HG02759 (cell line): ENCODE measurements around the gene FBXL13.
"Not testable (repeated sequence)": the region's sequence is repeated elsewhere in the genome, so short reads cannot be mapped to it uniquely, and the experiment has no call there.

Experiments
- ATAC-seq: cut with Tn5 transposase; IDR thresholded peaks from one replicate; pipeline ENCODE4 v1.9.1; 2021; ENCODE audit warnings: mild to moderate bottlenecking, moderate library complexity; ENCODE audit not compliant: unreplicated experiment

The FBXL13 gene

DNA sequence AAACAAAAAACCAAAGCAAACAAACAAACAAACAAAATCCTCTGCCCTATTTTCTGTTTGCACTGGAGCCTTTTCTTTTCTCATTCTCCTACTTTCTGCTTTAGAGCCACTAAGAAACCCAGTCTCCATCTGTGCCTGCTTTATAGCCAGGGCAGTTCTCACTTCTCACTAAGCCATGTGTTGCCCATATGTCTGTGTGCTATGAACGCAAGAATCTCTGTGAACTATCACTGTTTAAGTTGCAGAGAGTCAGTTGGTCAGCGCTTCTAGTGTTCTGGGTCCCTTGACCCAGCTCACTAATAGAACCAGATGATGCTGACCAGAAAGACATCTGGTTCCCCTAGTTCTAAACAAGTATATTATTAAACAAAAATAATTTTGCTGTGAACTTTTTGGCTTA, 244.4 kb downstream of the FBXL13 start:
- no peak for ATAC-seq

GRCh38 chr7:102829075-102829474, 245.5 kb downstream of the FBXL13 start:
- ATAC-seq, result no peak

DNA sequence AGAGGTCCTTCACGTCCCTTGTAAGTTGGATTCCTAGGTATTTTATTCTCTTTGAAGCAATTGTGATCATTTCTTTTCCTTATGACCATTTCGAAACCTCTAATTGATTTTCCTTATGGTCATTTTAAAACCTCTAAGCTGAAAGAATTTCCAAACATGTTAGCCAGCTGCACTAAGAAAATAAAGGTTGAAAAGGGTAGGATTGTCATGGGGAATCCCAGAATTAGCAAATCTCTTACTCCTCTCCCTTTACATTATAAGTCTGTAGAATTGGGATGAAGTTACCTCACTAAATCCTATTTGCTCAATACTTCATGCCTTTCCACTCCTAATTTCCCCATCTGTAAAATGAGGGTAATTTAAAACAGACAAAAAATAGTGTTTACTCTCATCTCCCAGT, 246.3 kb downstream of the FBXL13 start:
- ATAC-seq, result no peak

GRCh38 chr7:102823390-102824119, 251.0 kb downstream of the FBXL13 start:
- ATAC-seq, result no peak

DNA sequence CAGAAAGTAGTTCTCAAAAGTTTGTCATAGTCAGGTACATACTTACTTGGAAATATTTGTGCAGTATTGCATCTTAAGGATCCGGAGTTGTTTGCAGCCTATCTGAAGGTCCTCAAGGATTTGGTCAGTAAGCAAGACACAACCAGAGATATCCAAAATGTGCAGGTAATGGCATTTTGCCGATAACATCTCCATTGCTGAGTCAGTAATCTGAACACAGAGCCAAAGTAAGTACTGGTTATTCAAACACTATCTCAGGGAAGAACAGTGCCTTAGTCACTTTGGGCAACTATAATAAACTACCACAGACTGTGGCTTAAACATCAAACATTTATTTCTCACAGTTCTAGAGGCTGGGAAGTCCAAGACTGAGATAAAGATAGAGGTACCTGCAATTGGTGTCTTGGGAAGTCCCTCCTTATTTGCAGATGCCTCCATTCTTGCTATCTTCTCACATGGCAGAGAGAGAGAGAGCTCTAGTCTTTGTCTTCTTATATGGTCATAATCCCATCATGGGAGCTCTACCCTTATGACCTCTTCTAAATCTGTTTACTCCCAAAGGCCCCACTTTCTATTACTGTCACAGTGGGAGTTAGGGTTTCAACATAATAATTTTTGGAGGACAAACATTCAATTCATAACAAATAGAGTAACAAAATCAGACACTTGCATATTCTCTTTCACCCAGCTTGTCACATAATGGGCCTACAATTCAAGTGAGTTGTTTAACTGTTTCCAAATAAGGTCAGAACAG, 252.4 kb downstream of the FBXL13 start:
- no peak for ATAC-seq

GRCh38 chr7:102819151-102819550, 255.4 kb downstream of the FBXL13 start:
- ATAC-seq, result no peak

DNA sequence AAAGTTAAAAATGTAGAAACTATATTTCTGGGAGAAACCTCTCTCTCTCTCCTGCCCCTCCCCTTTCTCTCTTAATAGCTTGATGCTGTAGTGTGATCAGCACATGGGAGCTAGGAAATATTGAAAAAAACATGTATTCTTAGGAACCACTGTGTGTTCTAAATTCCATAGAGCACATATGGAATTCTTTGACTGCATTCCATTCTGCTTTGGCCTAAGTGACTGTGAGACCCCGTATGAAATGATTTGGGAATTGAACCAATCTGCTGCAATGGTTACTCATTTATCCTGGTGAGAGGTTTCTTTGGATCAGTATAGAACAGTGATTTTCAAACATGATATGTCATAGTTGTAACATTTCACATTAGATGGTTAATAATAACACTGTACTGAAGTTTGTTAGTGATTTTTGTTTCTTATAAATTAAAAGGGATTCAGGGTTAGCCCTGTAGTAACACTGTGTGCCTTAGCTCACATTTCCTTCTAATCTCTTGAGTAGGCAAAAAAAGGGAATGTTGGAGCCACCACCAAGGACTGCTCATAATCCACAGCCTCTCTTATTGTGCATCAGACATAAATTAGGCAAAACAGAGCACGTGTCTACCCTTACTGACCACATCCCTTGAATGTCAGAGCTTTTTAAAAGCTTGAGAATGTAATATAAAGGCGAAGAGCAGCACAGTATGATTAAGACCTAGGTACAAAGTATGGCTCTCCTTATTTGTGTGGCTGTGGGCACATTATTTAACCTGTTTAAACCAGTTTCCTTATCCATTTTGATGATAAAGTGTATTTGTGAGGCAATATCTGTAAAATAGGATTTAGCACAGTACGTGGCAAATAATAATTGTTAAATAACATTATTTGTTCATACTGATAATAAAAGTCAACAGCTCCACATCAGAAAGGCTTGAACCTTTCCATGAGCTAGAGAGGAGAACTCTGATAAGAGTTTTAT, 256.7 kb downstream of the FBXL13 start:
- no peak for ATAC-seq

GRCh38 chr7:102814025-102814471, 260.5 kb downstream of the FBXL13 start:
- no peak for ATAC-seq

GRCh38 chr7:102813191-102814024, 261.2 kb downstream of the FBXL13 start:
- no peak for ATAC-seq

GRCh38 chr7:102811942-102812678, 262.5 kb downstream of the FBXL13 start:
- ATAC-seq, result no peak

DNA sequence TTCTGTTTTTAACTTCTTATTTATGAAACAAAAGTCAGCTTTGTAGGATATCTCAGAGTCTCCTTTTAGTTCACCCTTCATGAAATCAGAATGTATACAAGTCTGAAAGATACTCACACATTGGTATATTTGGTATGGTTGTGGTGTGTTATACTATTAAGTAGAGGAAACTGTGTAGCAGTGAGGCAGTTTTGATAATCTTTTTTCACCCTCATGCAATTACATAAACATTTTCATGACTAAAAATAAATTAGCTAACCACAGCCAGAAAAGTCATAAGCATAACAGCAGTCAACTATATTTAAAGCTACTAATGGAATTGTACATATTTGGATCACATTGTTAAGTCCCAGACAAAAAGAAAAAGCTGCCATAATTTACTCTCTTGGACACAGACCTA, 263.7 kb downstream of the FBXL13 start:
- ATAC-seq, result no peak

DNA sequence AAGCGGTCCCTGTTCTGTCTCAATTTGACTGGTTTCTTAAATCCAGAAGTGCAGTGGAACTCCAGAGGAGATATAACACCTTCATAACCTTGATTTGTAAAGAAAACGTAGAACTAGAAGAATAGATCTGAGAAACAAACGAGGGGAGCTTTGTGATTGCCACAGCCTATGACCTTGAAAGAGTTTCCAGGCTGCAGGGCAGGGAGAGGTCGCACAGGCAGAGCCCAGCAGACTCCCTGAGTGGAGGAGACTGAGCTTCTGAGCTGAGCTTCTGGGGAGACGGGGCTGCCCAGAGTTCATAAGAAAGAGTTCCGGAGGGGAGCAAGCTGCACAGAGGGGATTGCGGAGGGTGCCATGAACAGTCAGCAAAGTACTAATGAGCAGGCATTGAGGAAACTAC, 268.0 kb downstream of the FBXL13 start:
- no peak for ATAC-seq

- ATAC-seq, result not testable (repeated sequence)
Measured at GRCh38 chr7:102795987-102796595, 278.5 kb downstream of the FBXL13 start.

- ATAC-seq, result not testable (repeated sequence)
Measured at GRCh38 chr7:102794567-102794966, 280.0 kb downstream of the FBXL13 start.

GRCh38 chr7:102791831-102792230, 282.8 kb downstream of the FBXL13 start:
- not testable (repeated sequence) for ATAC-seq

GRCh38 chr7:102791367-102791766, 283.2 kb downstream of the FBXL13 start:
- not testable (repeated sequence) for ATAC-seq

DNA sequence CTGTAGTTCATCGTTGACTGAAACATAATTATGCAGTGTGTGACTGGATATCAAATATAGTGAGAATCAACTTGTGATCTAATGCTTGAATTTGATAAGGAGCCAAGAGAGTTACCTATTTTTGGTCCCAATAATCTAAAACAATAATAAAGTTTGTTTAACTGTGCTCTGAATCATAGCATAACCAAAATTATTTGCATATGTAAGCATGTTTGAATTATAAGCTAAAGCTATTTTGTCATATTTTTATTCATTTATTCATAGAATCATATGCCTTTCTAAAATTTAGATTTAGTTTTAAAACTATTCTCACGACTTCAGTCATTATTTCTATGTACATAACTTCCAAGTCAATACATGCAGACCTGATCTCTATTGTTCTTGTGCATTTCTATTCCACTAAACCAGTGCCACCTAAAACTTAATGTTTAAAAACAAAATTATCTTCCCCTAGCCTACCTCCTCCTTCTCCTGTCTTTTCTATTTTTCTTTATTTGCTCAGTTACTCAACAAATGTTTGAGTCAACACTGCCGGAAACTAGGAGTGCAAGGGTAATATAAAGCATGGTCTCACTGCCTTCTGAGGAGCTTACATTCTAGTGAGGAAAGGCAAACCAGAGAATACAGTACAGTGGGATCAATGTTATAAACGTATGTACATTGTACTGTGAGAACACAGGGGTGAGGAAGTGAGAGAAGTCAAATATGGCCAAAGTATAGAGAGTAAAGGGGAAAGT, 284.1 kb downstream of the FBXL13 start:
- ATAC-seq, result not testable (repeated sequence)

DNA sequence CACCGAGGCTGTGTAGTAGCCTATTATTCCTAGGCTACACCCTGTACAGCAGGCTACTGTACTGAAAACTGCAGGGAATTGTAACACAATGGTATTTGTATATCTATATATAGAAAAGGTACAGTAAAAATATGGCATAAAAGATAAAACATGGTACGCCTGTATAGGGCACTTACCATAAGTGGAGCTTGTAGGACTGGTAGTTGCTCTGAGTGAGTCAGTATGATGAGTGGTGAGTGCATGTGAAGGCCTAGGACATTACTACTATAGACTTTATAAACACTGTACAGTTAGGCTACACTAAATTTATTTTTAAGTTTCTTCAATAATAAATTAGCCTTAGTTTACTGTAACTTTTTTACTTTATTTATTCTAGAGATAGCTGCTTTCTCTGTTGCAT, 285.8 kb downstream of the FBXL13 start:
- ATAC-seq, result not testable (repeated sequence)
